ENCODE data around the gene ADAM15. TPM values are rescaled to one million over a fixed set of nuclear protein-coding genes. Genes with fewer than 3 reads are reported as not detected.
A peak's percentile ranks its signal among the peaks of the same experiment; 100 is the strongest.

The ADAM15 gene
- total RNA-seq: 10 to 100 TPM; 17.3 to 53.0 (median 37.2) TPM
- 12.5 TPM for total RNA-seq (2013)
- total RNA-seq: 10.4 to 60.9 (median 26.3) reads per million in 29 experiments

- Mint-ChIP-seq H3K27ac (peak within 1 kb of the TSS; percentile 74 to 83), H3K36me3 (no peaks in the 10 kb centered on the region), H3K4me1 (peaks cover 14 to 26% (median 20%) of the 10 kb centered on the region in 3 donors), H3K4me3 (peak within 1 kb of the TSS; percentile 79 to 88 (median 85)), H3K27me3 (no peaks in the 10 kb centered on the region), H3K9me3 (no peaks in the 10 kb centered on the region)
- no peaks in the 10 kb centered on the region for H3K9me3 ChIP-seq
- ATAC-seq (replicated peaks in 1 of 4) (peak; percentile 86 to 89 (median 88)), DNase-seq (peak in 34 of 35 experiments; percentile 47 to 88 (median 70))
- no peaks in the 10 kb centered on the region for H3K36me3 ChIP-seq (ENCODE audit: control insufficient read depth in 2 of 2, extremely low read depth in 1 of 2, insufficient read depth in 1 of 2, low read length in 1 of 2)
- H3K4me3 ChIP-seq (ENCODE audit: control insufficient read depth in 1 of 2, extremely low read depth in 1 of 2, low read length in 1 of 2): peak within 1 kb of the TSS; percentile 81 to 84
- peaks cover 0 to 6% of the 10 kb centered on the region in 2 experiments for H3K27me3 ChIP-seq (replicated peaks in 1 of 2; ENCODE audit: control insufficient read depth in 2 of 2, extremely low read depth in 1 of 2, insufficient read depth in 2 of 2, low read length in 1 of 2)
- ChIA-PET POLR2A (interaction anchor here (0.6 kb wide), 3 partner anchors 127 to 491 kb away, joined by 3 to 5 read pairs (median 3); no protein-coding TSS in a partner anchor), CTCF (interaction anchor here (0.6 to 1.6 kb wide), 16 partner anchors 9 to 1460 kb away, joined by 3 to 11 read pairs (median 4); partner anchors contain the start of genes FLAD1 (in 1 of the 2) and KRTCAP2 (in 1 of the 2))
- WGBS (ENCODE audit: insufficient coverage): under 1% methylated on average over 91 of the region's 99 CpGs
- peaks cover 4 to 32% of the 10 kb centered on the region in 2 experiments for H3K4me1 ChIP-seq (ENCODE audit: control insufficient read depth in 1 of 2, extremely low read depth in 1 of 2, insufficient read depth in 2 of 2, low read length in 2 of 2)
- H3K27ac ChIP-seq (ENCODE audit: low read length): peak within 1 kb of the TSS; percentile 49
Measured at GRCh38 chr1:155050560-155051341, at the start of gene ADAM15. TSS of gene ADAM15 (plus strand) at chr1:155051316. CDS start at chr1:155051387, 71 bp downstream.

- H3K4me3 Mint-ChIP-seq: peak overlapping the region; percentile 84 to 89 (median 88)
- WGBS (ENCODE audit: insufficient coverage): 0% methylated on average over 6 of the region's 11 CpGs
- no peak for DNase-seq
- H3K4me1 Mint-ChIP-seq: peaks cover 46 to 57% (median 53%) of the 10 kb centered on the region in 3 donors
- POLR2A ChIA-PET: interaction anchor here in 1 of 2 donors (0.7 kb wide), 1 partner anchor 1105 kb away, joined by 4 read pairs; no protein-coding TSS in a partner anchor
- no peaks in the 10 kb centered on the region for H3K36me3 Mint-ChIP-seq
- H3K27ac ChIP-seq (ENCODE audit: low read length): peak overlapping the region; percentile 95
- no peaks in the 10 kb centered on the region for H3K9me3 Mint-ChIP-seq
- H3K36me3 ChIP-seq (ENCODE audit: control insufficient read depth in 2 of 2, extremely low read depth in 1 of 2, insufficient read depth in 1 of 2, low read length in 1 of 2): no peaks in the 10 kb centered on the region
- H3K4me3 ChIP-seq (ENCODE audit: control insufficient read depth in 1 of 2, extremely low read depth in 1 of 2, low read length in 1 of 2): peak overlapping the region; percentile 72 to 97
- H3K27ac Mint-ChIP-seq: peak overlapping the region; percentile 84 to 85
- H3K9me3 ChIP-seq: no peaks in the 10 kb centered on the region
- H3K27me3 Mint-ChIP-seq: no peaks in the 10 kb centered on the region
- no peak for ATAC-seq (replicated peaks in 1 of 4)
- H3K27me3 ChIP-seq (replicated peaks in 1 of 2; ENCODE audit: control insufficient read depth in 2 of 2, extremely low read depth in 1 of 2, insufficient read depth in 2 of 2, low read length in 1 of 2): no peaks in the 10 kb centered on the region
- H3K4me1 ChIP-seq (ENCODE audit: control insufficient read depth in 1 of 2, extremely low read depth in 1 of 2, insufficient read depth in 2 of 2, low read length in 2 of 2): peaks cover 25 to 85% of the 10 kb centered on the region in 2 experiments
- CTCF ChIA-PET: interaction anchor here (0.6 to 1.6 kb wide), 3 partner anchors 11 to 16 kb away, joined by 4 to 5 read pairs (median 4); no protein-coding TSS in a partner anchor
Measured at GRCh38 chr1:155001425-155001674, 49.8 kb upstream of the ADAM15 start.

GRCh38 chr1:155001675-155002463 lies 49.2 kb upstream of the ADAM15 start:
- Histone ChIP-seq H3K4me3 (ENCODE audit: control insufficient read depth in 1 of 2, extremely low read depth in 1 of 2, low read length in 1 of 2) (peak overlapping the region; percentile 72 to 97), H3K27ac (ENCODE audit: low read length) (peak overlapping the region; percentile 95), H3K36me3 (ENCODE audit: control insufficient read depth in 2 of 2, extremely low read depth in 1 of 2, insufficient read depth in 1 of 2, low read length in 1 of 2) (no peaks in the 10 kb centered on the region), H3K9me3 (no peaks in the 10 kb centered on the region), H3K4me1 (ENCODE audit: control insufficient read depth in 1 of 2, extremely low read depth in 1 of 2, insufficient read depth in 2 of 2, low read length in 2 of 2) (peaks cover 28 to 90% of the 10 kb centered on the region in 2 experiments), H3K27me3 (replicated peaks in 1 of 2; ENCODE audit: control insufficient read depth in 2 of 2, extremely low read depth in 1 of 2, insufficient read depth in 2 of 2, low read length in 1 of 2) (no peaks in the 10 kb centered on the region)
- peak; percentile 78 to 80 (median 78) for ATAC-seq (replicated peaks in 1 of 4)
- Mint-ChIP-seq H3K9me3 (no peaks in the 10 kb centered on the region), H3K27ac (peak overlapping the region; percentile 89 to 93), H3K27me3 (no peaks in the 10 kb centered on the region), H3K36me3 (no peaks in the 10 kb centered on the region), H3K4me1 (peaks cover 51 to 62% (median 58%) of the 10 kb centered on the region in 3 donors), H3K4me3 (peak overlapping the region; percentile 84 to 89 (median 88))
- ChIA-PET CTCF (interaction anchor here (0.6 to 1.6 kb wide), 6 partner anchors 11 to 63 kb away, joined by 3 to 5 read pairs (median 4); no protein-coding TSS in a partner anchor), POLR2A (interaction anchor here (0.7 to 1.0 kb wide), 3 partner anchors 10 to 1104 kb away, joined by 3 to 4 read pairs (median 3); partner anchors contain the start of gene PBXIP1 (in 1 of the 2))
- WGBS (ENCODE audit: insufficient coverage): 0% methylated on average over 12 of the region's 38 CpGs
- DNase-seq: peak; percentile 92 to 100 (median 97)

- Mint-ChIP-seq H3K27me3 (no peaks in the 10 kb centered on the region), H3K4me1 (peaks cover 53 to 60% (median 60%) of the 10 kb centered on the region in 3 donors), H3K4me3 (peak within 1 kb of the TSS; percentile 89 to 95 (median 91)), H3K9me3 (no peaks in the 10 kb centered on the region), H3K27ac (peak within 1 kb of the TSS; percentile 98), H3K36me3 (no peaks in the 10 kb centered on the region)
- peak within 1 kb of the TSS; percentile 92 to 97 for H3K4me3 ChIP-seq (ENCODE audit: control insufficient read depth in 1 of 2, extremely low read depth in 1 of 2, low read length in 1 of 2)
- H3K9me3 ChIP-seq: no peaks in the 10 kb centered on the region
- peak within 1 kb of the TSS; percentile 95 for H3K27ac ChIP-seq (ENCODE audit: low read length)
- H3K36me3 ChIP-seq (ENCODE audit: control insufficient read depth in 2 of 2, extremely low read depth in 1 of 2, insufficient read depth in 1 of 2, low read length in 1 of 2): no peaks in the 10 kb centered on the region
- DNase-seq: peak in 1 of 35 experiments; percentile 22
- CTCF ChIA-PET: interaction anchor here (0.6 to 1.6 kb wide), 4 partner anchors 13 to 63 kb away, joined by 3 to 4 read pairs (median 3); no protein-coding TSS in a partner anchor
- POLR2A ChIA-PET: interaction anchor here (0.7 to 1.0 kb wide), 2 partner anchors 9 to 47 kb away, joined by 3 read pairs; partner anchors contain the start of gene PBXIP1 (in 1 of the 2)
- peaks cover 30 to 91% of the 10 kb centered on the region in 2 experiments for H3K4me1 ChIP-seq (ENCODE audit: control insufficient read depth in 1 of 2, extremely low read depth in 1 of 2, insufficient read depth in 2 of 2, low read length in 2 of 2)
- no peaks in the 10 kb centered on the region for H3K27me3 ChIP-seq (replicated peaks in 1 of 2; ENCODE audit: control insufficient read depth in 2 of 2, extremely low read depth in 1 of 2, insufficient read depth in 2 of 2, low read length in 1 of 2)
- ATAC-seq (replicated peaks in 1 of 4): peak; percentile 1 to 6 (median 4)
- WGBS (ENCODE audit: insufficient coverage): under 1% methylated on average over 27 of the region's 35 CpGs
Measured at GRCh38 chr1:155002464-155003226, 48.5 kb upstream of the ADAM15 start, which contains the start of gene ZBTB7B. TSS of gene ZBTB7B (plus strand) at chr1:155002802. CDS start at chr1:155014661, 11,859 bp downstream.

GRCh38 chr1:155003227-155003765 lies 47.8 kb upstream of the ADAM15 start:
- CTCF ChIA-PET: interaction anchor here in 1 of 2 donors (1.3 kb wide), 1 partner anchor 14 kb away, joined by 3 read pairs; no protein-coding TSS in a partner anchor
- H3K4me1 Mint-ChIP-seq: peaks cover 56 to 60% (median 58%) of the 10 kb centered on the region in 3 donors
- H3K27ac ChIP-seq (ENCODE audit: low read length): peak overlapping the region; percentile 80
- H3K4me1 ChIP-seq (ENCODE audit: control insufficient read depth in 1 of 2, extremely low read depth in 1 of 2, insufficient read depth in 2 of 2, low read length in 2 of 2): peaks cover 29 to 91% of the 10 kb centered on the region in 2 experiments
- H3K36me3 Mint-ChIP-seq: no peaks in the 10 kb centered on the region
- no peaks in the 10 kb centered on the region for H3K27me3 Mint-ChIP-seq
- H3K36me3 ChIP-seq (ENCODE audit: control insufficient read depth in 2 of 2, extremely low read depth in 1 of 2, insufficient read depth in 1 of 2, low read length in 1 of 2): no peaks in the 10 kb centered on the region
- H3K9me3 ChIP-seq: no peaks in the 10 kb centered on the region
- peak overlapping the region; percentile 98 for H3K27ac Mint-ChIP-seq
- H3K4me3 ChIP-seq (ENCODE audit: control insufficient read depth in 1 of 2, extremely low read depth in 1 of 2, low read length in 1 of 2): peak overlapping the region; percentile 92 to 97
- H3K4me3 Mint-ChIP-seq: peak overlapping the region; percentile 89 to 95 (median 91)
- 0% methylated on average over 13 of the region's 37 CpGs for WGBS (ENCODE audit: insufficient coverage)
- H3K27me3 ChIP-seq (replicated peaks in 1 of 2; ENCODE audit: control insufficient read depth in 2 of 2, extremely low read depth in 1 of 2, insufficient read depth in 2 of 2, low read length in 1 of 2): no peaks in the 10 kb centered on the region
- POLR2A ChIA-PET: interaction anchor here in 1 of 2 donors (0.5 kb wide), 1 partner anchor 10 kb away, joined by 13 read pairs; no protein-coding TSS in a partner anchor
- no peak for ATAC-seq (replicated peaks in 1 of 4)
- DNase-seq: peak in 1 of 35 experiments; percentile 22
- no peaks in the 10 kb centered on the region for H3K9me3 Mint-ChIP-seq

Measured in T-cell (primary cell).